Hepatocyte (in vitro differentiated cells): ENCODE data around the gene LRRC37B. TPM values are rescaled to one million over a fixed set of nuclear protein-coding genes. Genes with fewer than 3 reads are reported as not detected.
"Not testable (repeated sequence)": the region's sequence is repeated elsewhere in the genome, so short reads cannot be mapped to it uniquely, and the experiment has no call there.

Experiments used
- DNase-seq: peaks from one replicate; pipeline ENCODE4 v3.0.0-alpha.2; 2016; ENCODE audit warnings: low spot score
- H2AFZ ChIP-seq: fragments of 200-600 bp; sonication (generic); 2 replicates; pipeline ENCODE4 v1.6.0; 2016; ENCODE audit warnings: antibody characterized with exemption, mild to moderate bottlenecking
- H3K27ac ChIP-seq: fragments of 200-600 bp; sonication (generic); 2 replicates; pipeline ENCODE4 v1.5.1; 2016; ENCODE audit warnings: mild to moderate bottlenecking
- H3K27me3 ChIP-seq: fragments of 200-600 bp; sonication (generic); 2 replicates; pipeline ENCODE4 v1.6.1; 2016
- H3K36me3 ChIP-seq: fragments of 200-600 bp; sonication (generic); replicated peaks from 2 replicates; pipeline ENCODE4 v1.5.1; 2016; ENCODE audit warnings: low read depth; ENCODE audit not compliant: insufficient read depth
- H3K4me1 ChIP-seq: fragments of 200-600 bp; sonication (generic); 2 replicates; pipeline ENCODE4 v1.5.1; 2016; ENCODE audit warnings: mild to moderate bottlenecking, moderate library complexity; ENCODE audit not compliant: insufficient read depth
- H3K4me2 ChIP-seq: fragments of 200-600 bp; sonication (generic); 2 replicates; pipeline ENCODE4 v1.6.0; 2016
- H3K4me3 ChIP-seq: fragments of 200-600 bp; sonication (generic); 2 replicates; pipeline ENCODE4 v1.5.1; 2016; ENCODE audit warnings: mild to moderate bottlenecking
- H3K79me2 ChIP-seq: fragments of 200-600 bp; sonication (generic); 2 replicates; pipeline ENCODE4 v1.6.0; 2017; ENCODE audit warnings: mild to moderate bottlenecking
- H3K9me2 ChIP-seq: fragments of 200-600 bp; sonication (generic); replicated peaks from 2 replicates; pipeline ENCODE4 v1.6.0; 2017; ENCODE audit warnings: mild to moderate bottlenecking; ENCODE audit not compliant: insufficient read depth
- H3K9me3 ChIP-seq: fragments of 200-600 bp; sonication (generic); 2 replicates; pipeline ENCODE4 v1.5.1; 2016; ENCODE audit warnings: low read depth, mild to moderate bottlenecking
- H4K20me1 ChIP-seq: fragments of 200-600 bp; sonication (generic); 2 replicates; pipeline ENCODE4 v1.6.0; 2016; ENCODE audit warnings: mild to moderate bottlenecking; ENCODE audit not compliant: insufficient read depth, poor library complexity, severe bottlenecking
- EZH2 ChIP-seq: fragments of 200-600 bp; sonication (generic); IDR thresholded peaks from 2 replicates; pipeline ENCODE4 v1.6.1; 2016; ENCODE audit warnings: antibody characterized with exemption, mild to moderate bottlenecking, borderline replicate concordance
- EZH2phosphoT487 ChIP-seq: fragments of 200-600 bp; sonication (generic); IDR thresholded peaks from one replicate; pipeline ENCODE4 v1.6.1; 2018; ENCODE audit warnings: antibody characterized with exemption, mild to moderate bottlenecking, low read depth, moderate library complexity; ENCODE audit not compliant: unreplicated experiment, severe bottlenecking
- WGBS: methylation state at CpG from one replicate; pipeline ENCODE4 v1.1.6; 2016; ENCODE audit warnings: low lambda C conversion rate; ENCODE audit errors: missing lambda C conversion rate; 5-methylcytosine and 5-hydroxymethylcytosine counted together
- polyA plus RNA-seq: library from polyadenylated mRNA; unstranded; fragments of >200 nt; fragmentation: Nextera tagmentation; extraction: Ambion mirVana; gene quantifications from 2 replicates; pipeline ENCODE4 v1.2.1, GENCODE V29; 2016
- total RNA-seq: library from RNA; depleted of rRNA; stranded (reverse); fragments of >200 nt; gene quantifications from 2 replicates; pipeline ENCODE4 v1.2.3, GENCODE V29; 2014
- TF ChIP-seq, protein P1 (sequence below): fragments of 200-600 bp; sonication (generic); IDR thresholded peaks from 2 replicates; pipeline ENCODE4 v1.5.1; 2016; ENCODE audit warnings: antibody characterized with exemption, mild to moderate bottlenecking; ENCODE audit not compliant: poor library complexity

Gene LRRC37B
- total and polyA plus RNA-seq, 2 experiments from 2014 or later: 13.3 to 14.6 TPM

DNA sequence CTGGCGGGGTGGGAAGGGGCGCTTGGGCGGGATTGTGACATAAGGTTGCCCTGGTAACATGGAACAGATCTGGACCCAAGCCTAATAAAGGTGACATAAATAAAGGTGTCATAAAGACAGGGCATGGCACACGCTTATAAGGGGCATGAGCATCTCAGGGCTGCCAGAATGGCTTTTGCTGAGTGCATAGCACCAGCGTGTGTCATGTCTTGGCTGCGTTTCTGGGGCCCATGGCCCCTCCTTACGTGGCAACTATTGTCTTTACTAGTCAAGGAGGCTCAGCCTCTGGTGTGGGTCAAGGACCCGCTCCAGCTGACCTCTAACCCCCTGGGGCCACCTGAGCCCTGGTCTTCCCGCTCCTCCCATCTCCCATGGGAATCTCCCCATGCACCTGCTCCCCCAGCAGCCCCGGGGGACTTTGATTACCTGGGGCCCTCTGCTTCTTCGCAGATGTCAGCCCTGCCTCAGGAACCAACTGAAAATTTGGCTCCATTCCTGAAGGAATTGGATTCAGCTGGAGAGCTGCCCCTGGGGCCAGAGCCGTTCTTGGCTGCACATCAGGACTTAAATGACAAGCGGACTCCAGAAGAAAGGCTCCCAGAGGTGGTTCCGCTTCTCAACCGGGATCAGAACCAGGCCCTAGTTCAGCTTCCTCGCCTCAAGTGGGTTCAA lies 13.9 kb downstream of the LRRC37B start:
- H3K27ac ChIP-seq: no peak overlapping the region
- H4K20me1 ChIP-seq: no peaks in the 10 kb centered on the region
- H3K9me3 ChIP-seq: no peaks in the 10 kb centered on the region
- H3K4me2 ChIP-seq: no peak overlapping the region
- no peaks in the 10 kb centered on the region for H3K36me3 ChIP-seq
- no peak overlapping the region for H3K4me3 ChIP-seq
- no peaks in the 10 kb centered on the region for H3K4me1 ChIP-seq
- no peaks in the 10 kb centered on the region for H3K27me3 ChIP-seq
- DNase-seq: no peak
- 95% methylated on average over 13 of the region's 16 CpGs for WGBS
- peaks cover 27% of the 10 kb centered on the region for H3K79me2 ChIP-seq
- H3K9me2 ChIP-seq: no peaks in the 10 kb centered on the region
- TF ChIP-seq EZH2 (no peak), EZH2phosphoT487 (no peak)
- TF ChIP-seq, protein P1, sequence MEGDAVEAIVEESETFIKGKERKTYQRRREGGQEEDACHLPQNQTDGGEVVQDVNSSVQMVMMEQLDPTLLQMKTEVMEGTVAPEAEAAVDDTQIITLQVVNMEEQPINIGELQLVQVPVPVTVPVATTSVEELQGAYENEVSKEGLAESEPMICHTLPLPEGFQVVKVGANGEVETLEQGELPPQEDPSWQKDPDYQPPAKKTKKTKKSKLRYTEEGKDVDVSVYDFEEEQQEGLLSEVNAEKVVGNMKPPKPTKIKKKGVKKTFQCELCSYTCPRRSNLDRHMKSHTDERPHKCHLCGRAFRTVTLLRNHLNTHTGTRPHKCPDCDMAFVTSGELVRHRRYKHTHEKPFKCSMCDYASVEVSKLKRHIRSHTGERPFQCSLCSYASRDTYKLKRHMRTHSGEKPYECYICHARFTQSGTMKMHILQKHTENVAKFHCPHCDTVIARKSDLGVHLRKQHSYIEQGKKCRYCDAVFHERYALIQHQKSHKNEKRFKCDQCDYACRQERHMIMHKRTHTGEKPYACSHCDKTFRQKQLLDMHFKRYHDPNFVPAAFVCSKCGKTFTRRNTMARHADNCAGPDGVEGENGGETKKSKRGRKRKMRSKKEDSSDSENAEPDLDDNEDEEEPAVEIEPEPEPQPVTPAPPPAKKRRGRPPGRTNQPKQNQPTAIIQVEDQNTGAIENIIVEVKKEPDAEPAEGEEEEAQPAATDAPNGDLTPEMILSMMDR: no peak
- no peak overlapping the region for H2AFZ ChIP-seq

- no peak overlapping the region for H2AFZ ChIP-seq
- H3K4me1 ChIP-seq: no peaks in the 10 kb centered on the region
- H3K9me2 ChIP-seq: no peaks in the 10 kb centered on the region
- H3K79me2 ChIP-seq: peaks cover 22% of the 10 kb centered on the region
- no peak for DNase-seq
- no peak overlapping the region for H3K4me2 ChIP-seq
- no peak overlapping the region for H3K4me3 ChIP-seq
- no peaks in the 10 kb centered on the region for H3K36me3 ChIP-seq
- TF ChIP-seq, protein P1: no peak
- TF ChIP-seq EZH2phosphoT487 (no peak), EZH2 (no peak)
- WGBS: 90% methylated on average over 7 of the region's 7 CpGs
- no peaks in the 10 kb centered on the region for H3K9me3 ChIP-seq
- H4K20me1 ChIP-seq: no peaks in the 10 kb centered on the region
- no peaks in the 10 kb centered on the region for H3K27me3 ChIP-seq
- no peak overlapping the region for H3K27ac ChIP-seq
These were observed 14.4 kb downstream of the LRRC37B start for GRCh38 chr17:32021615-32021955.

DNA sequence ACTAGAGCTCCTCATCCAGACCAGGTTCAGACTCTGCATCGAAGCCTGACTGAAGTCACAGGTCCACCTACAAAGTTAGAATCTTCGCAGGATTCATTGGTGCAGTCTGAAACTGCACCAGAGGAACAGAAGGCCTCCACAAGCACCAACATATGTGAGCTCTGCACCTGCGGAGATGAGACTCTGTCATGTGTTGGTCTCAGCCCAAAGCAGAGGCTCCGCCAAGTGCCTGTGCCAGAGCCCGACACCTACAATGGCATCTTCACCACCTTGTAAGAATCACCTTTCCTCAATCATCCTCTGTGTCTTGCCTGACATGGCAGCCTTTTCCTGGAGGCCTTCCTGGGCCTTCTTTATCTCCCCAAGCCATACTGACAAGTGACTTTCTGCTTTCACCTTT lies 15.4 kb downstream of the LRRC37B start:
- not testable (repeated sequence) for H4K20me1 ChIP-seq, H3K36me3 ChIP-seq, H3K9me2 ChIP-seq, DNase-seq, H3K4me1 ChIP-seq, H3K9me3 ChIP-seq, H3K27ac ChIP-seq, H3K4me2 ChIP-seq, H3K4me3 ChIP-seq, H2AFZ ChIP-seq, H3K27me3 ChIP-seq
- WGBS: 94% methylated on average over 5 of the region's 5 CpGs
- H3K79me2 ChIP-seq: peaks cover 14% of the 10 kb centered on the region

GRCh38 chr17:32027271-32027670 lies 20.1 kb downstream of the LRRC37B start:
- DNase-seq, H3K4me2 ChIP-seq, H3K36me3 ChIP-seq, H3K27me3 ChIP-seq, H3K4me1 ChIP-seq, H3K27ac ChIP-seq, H4K20me1 ChIP-seq, H3K79me2 ChIP-seq, H3K4me3 ChIP-seq, H3K9me2 ChIP-seq, H3K9me3 ChIP-seq, H2AFZ ChIP-seq: not testable (repeated sequence)
- WGBS: 98% methylated on average over 4 of the region's 4 CpGs

GRCh38 chr17:32033223-32033622 lies 26.0 kb downstream of the LRRC37B start:
- H3K4me1 ChIP-seq: no peaks in the 10 kb centered on the region
- WGBS: 95% methylated on average over 2 of the region's 2 CpGs

GRCh38 chr17:32033812-32034211 lies 26.6 kb downstream of the LRRC37B start:
- not testable (repeated sequence) for H3K9me2 ChIP-seq, H3K36me3 ChIP-seq, H3K9me3 ChIP-seq, H3K27ac ChIP-seq, H3K4me2 ChIP-seq, H2AFZ ChIP-seq, H3K4me3 ChIP-seq, H3K4me1 ChIP-seq, DNase-seq, H3K27me3 ChIP-seq, H3K79me2 ChIP-seq, H4K20me1 ChIP-seq
- WGBS: 96% methylated on average over 1 of the region's 1 CpG

More at GRCh38 chr17:32033223-32033622, 26.0 kb downstream of the LRRC37B start:
- Histone ChIP-seq H3K27me3 (no peaks in the 10 kb centered on the region), H3K9me3 (no peaks in the 10 kb centered on the region), H4K20me1 (no peaks in the 10 kb centered on the region), H3K9me2 (no peaks in the 10 kb centered on the region), H3K27ac (no peak overlapping the region), H3K79me2 (no peaks in the 10 kb centered on the region), H3K4me3 (no peak overlapping the region), H3K36me3 (no peaks in the 10 kb centered on the region), H3K4me2 (no peak overlapping the region), H2AFZ (no peak overlapping the region)
- TF ChIP-seq EZH2: no peak
- TF ChIP-seq, protein P1: no peak
- no peak for TF ChIP-seq EZH2phosphoT487
- DNase-seq: no peak
